ENCODE results near the gene IMP4. TPM values are rescaled to one million over a fixed set of nuclear protein-coding genes. Genes with fewer than 3 reads are reported as not detected.

Gene IMP4
- total and polyA plus RNA-seq, 2 of the 13 experiments (the other 11 are each of a cell fraction or from before 2014, with no cell fraction given), result 142 to 158 TPM

DNA sequence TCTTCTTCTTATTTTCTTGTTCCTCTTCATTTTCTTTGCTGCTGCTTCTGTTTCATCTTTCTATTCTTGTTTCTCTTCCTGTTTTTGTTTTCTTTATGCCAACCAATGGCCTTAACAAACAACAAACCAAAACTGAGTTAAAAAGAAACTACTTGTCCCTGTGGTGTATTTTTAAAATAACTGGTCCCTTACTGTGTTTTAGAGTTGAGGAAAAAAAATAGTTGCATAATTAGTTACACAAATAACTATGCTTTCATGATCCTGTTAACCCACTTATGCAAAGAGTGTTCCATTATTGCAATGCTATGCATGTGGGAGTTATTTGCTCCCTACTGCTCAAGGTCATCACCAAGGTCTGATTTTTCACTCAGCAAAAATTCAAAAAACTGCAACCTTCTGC, 39.5 kb upstream of the IMP4 start:
- CTCF ChIA-PET (ENCODE audit: low intra/inter-chr PET ratio, low total read pairs), result no interaction called here
- H3K4me3 ChIP-seq (replicated peaks in 1 of 3; ENCODE audit: insufficient read depth in 1 of 3, low read depth in 2 of 3, low read length in 3 of 3), result no peak overlapping the region
- TF ChIP-seq CCDC6 (CRISPR knock-in tag; IDR thresholded peaks at IDR 0.05), result no peak
- TF ChIP-seq ZNF558 (CRISPR knock-in tag; IDR thresholded peaks at IDR 0.05; ENCODE audit: borderline replicate concordance), result no peak
- TF ChIP-seq, protein P1, sequence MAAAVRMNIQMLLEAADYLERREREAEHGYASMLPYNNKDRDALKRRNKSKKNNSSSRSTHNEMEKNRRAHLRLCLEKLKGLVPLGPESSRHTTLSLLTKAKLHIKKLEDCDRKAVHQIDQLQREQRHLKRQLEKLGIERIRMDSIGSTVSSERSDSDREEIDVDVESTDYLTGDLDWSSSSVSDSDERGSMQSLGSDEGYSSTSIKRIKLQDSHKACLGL (CRISPR knock-in tag; IDR thresholded peaks at IDR 0.05), result no peak
- TF ChIP-seq, protein P2, sequence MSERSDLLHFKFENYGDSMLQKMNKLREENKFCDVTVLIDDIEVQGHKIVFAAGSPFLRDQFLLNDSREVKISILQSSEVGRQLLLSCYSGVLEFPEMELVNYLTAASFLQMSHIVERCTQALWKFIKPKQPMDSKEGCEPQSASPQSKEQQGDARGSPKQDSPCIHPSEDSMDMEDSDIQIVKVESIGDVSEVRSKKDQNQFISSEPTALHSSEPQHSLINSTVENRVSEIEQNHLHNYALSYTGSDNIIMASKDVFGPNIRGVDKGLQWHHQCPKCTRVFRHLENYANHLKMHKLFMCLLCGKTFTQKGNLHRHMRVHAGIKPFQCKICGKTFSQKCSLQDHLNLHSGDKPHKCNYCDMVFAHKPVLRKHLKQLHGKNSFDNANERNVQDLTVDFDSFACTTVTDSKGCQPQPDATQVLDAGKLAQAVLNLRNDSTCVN (CRISPR knock-in tag; IDR thresholded peaks at IDR 0.05; ENCODE audit: borderline replicate concordance), result no peak
- no peak for TF ChIP-seq TCF7L2 (IDR thresholded peaks at IDR 0.05; ENCODE audit: low read depth, low read length)
- no peak for TF ChIP-seq CHD2 (IDR thresholded peaks at IDR 0.05; ENCODE audit: low read depth, low read length)
- no peak for TF ChIP-seq ZNF530 (CRISPR knock-in tag; IDR thresholded peaks at IDR 0.05; ENCODE audit: low read depth)
- no peak for TF ChIP-seq ZNF224 (CRISPR knock-in tag; IDR thresholded peaks at IDR 0.05)
- TF ChIP-seq MATR3 (CRISPR knock-in tag; IDR thresholded peaks at IDR 0.05), result no peak
- TF ChIP-seq, protein P3, sequence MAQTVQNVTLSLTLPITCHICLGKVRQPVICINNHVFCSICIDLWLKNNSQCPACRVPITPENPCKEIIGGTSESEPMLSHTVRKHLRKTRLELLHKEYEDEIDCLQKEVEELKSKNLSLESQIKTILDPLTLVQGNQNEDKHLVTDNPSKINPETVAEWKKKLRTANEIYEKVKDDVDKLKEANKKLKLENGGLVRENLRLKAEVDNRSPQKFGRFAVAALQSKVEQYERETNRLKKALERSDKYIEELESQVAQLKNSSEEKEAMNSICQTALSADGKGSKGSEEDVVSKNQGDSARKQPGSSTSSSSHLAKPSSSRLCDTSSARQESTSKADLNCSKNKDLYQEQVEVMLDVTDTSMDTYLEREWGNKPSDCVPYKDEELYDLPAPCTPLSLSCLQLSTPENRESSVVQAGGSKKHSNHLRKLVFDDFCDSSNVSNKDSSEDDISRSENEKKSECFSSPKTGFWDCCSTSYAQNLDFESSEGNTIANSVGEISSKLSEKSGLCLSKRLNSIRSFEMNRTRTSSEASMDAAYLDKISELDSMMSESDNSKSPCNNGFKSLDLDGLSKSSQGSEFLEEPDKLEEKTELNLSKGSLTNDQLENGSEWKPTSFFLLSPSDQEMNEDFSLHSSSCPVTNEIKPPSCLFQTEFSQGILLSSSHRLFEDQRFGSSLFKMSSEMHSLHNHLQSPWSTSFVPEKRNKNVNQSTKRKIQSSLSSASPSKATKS (CRISPR knock-in tag; IDR thresholded peaks at IDR 0.05), result no peak
- TF ChIP-seq GATA4 (IDR thresholded peaks at IDR 0.05; ENCODE audit: borderline replicate concordance, low read depth), result no peak
- TF ChIP-seq ZNF674 (CRISPR knock-in tag; IDR thresholded peaks at IDR 0.05; ENCODE audit: low read depth), result no peak
- TF ChIP-seq ZNF24 (IDR thresholded peaks at IDR 0.05), result no peak
- no peak for TF ChIP-seq PCBP1 (IDR thresholded peaks at IDR 0.05; ENCODE audit: borderline replicate concordance, low read depth, low read length)
- no peak for TF ChIP-seq ZNF891 (CRISPR knock-in tag; IDR thresholded peaks at IDR 0.05)
- TF ChIP-seq HNRNPK (IDR thresholded peaks at IDR 0.05; ENCODE audit: low read depth, low read length, poor library complexity, severe bottlenecking), result no peak
- TF ChIP-seq, protein P4, sequence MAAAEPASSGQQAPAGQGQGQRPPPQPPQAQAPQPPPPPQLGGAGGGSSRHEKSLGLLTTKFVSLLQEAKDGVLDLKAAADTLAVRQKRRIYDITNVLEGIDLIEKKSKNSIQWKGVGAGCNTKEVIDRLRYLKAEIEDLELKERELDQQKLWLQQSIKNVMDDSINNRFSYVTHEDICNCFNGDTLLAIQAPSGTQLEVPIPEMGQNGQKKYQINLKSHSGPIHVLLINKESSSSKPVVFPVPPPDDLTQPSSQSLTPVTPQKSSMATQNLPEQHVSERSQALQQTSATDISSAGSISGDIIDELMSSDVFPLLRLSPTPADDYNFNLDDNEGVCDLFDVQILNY (CRISPR knock-in tag; conservative IDR thresholded peaks at IDR 0.05), result no peak
- no peak for TF ChIP-seq TEAD3 (CRISPR knock-in tag; optimal IDR thresholded peaks at IDR 0.05; ENCODE audit: borderline replicate concordance)
- TF ChIP-seq TAF1 (CRISPR knock-in tag; IDR thresholded peaks at IDR 0.05), result no peak
- no peak for TF ChIP-seq FOXA1 (IDR thresholded peaks at IDR 0.05)
- no peak for TF ChIP-seq FOXA1 (CRISPR knock-in tag; IDR thresholded peaks at IDR 0.05)
- H4K20me1 ChIP-seq (ENCODE audit: insufficient read depth, low read length), result no peaks in the 10 kb centered on the region
- no peaks in the 10 kb centered on the region for H3K4me1 ChIP-seq (ENCODE audit: insufficient read depth, low read length)
- no peak overlapping the region for H3K9ac ChIP-seq (ENCODE audit: insufficient read depth, low read depth, low read length)
- ATAC-seq (no peak), DNase-seq (ENCODE audit: low spot score) (no peak), FAIRE-seq (no peak)
- BruUV-seq (replicated peaks), result no TSS peak
- no peak overlapping the region for H3K27ac ChIP-seq (ENCODE audit: extremely low read length, insufficient read depth, low read length)
- no peaks in the 10 kb centered on the region for H3K79me2 ChIP-seq (ENCODE audit: insufficient read depth, low read length)
- H3K9me3 ChIP-seq (ENCODE audit: low read length), result no peaks in the 10 kb centered on the region
- H2AFZ ChIP-seq (ENCODE audit: low read length), result no peak overlapping the region
- POLR2A ChIA-PET, result no interaction called here
- no peaks in the 10 kb centered on the region for H3K36me3 ChIP-seq (replicated peaks in 1 of 2; ENCODE audit: control insufficient read depth in 1 of 2, insufficient read depth in 2 of 2, low read length in 2 of 2)
- in situ Hi-C loops (cut with HindIII; ENCODE audit: extremely low pct_ligation_motif_present, low pct_unique_long_range_greater_than_20kb) (no loop called here), intact Hi-C loops (cut with micrococcal nuclease; ENCODE audit: unreplicated experiment) (no loop called here)
- H3K27me3 ChIP-seq (ENCODE audit: control insufficient read depth in 1 of 2, insufficient read depth in 2 of 2, low read length in 2 of 2), result peaks cover 4 to 6% of the 10 kb centered on the region in 2 experiments; a peak in 4 of 5 replicates
- no peak overlapping the region for H3K4me2 ChIP-seq (ENCODE audit: low read depth, low read length)
